Astrocyte of the cerebellum (primary cell): Measurements from ENCODE around the gene SMOC2.

Experiments
- DNase-seq: peaks from one replicate; pipeline ENCODE4 v3.0.0-alpha.2; 2011; ENCODE audit warnings: low read depth
- H3K4me3 ChIP-seq: 2 replicates; pipeline ENCODE4 v1.5.1; 2011; ENCODE audit warnings: mild to moderate bottlenecking, low read depth, low read length, moderate library complexity
- CTCF ChIP-seq: IDR thresholded peaks from 2 replicates; pipeline ENCODE4 v1.5.1; 2012; ENCODE audit warnings: low read length, low read depth, moderate library complexity, mild to moderate bottlenecking; ENCODE audit errors: missing control alignments
- in situ Hi-C: cut with HindIII; loops from 2 replicates; pipeline ENCODE4 v1.10.0; 2017; ENCODE audit warnings: low sequenced_read_pairs

The SMOC2 gene

GRCh38 chr6:168469926-168470325, 28.9 kb downstream of the SMOC2 start:
- H3K4me3 ChIP-seq = no peak overlapping the region
- no peak for TF ChIP-seq CTCF
- in situ Hi-C loops = no loop called here
- DNase-seq = no peak

GRCh38 chr6:168472363-168472762, 31.4 kb downstream of the SMOC2 start:
- TF ChIP-seq CTCF = no peak
- DNase-seq = no peak
- in situ Hi-C loops = no loop called here
- no peak overlapping the region for H3K4me3 ChIP-seq

GRCh38 chr6:168473197-168473596, 32.2 kb downstream of the SMOC2 start:
- H3K4me3 ChIP-seq = no peak overlapping the region
- TF ChIP-seq CTCF = no peak
- DNase-seq = no peak
- in situ Hi-C loops = no loop called here

- no peak overlapping the region for H3K4me3 ChIP-seq
- TF ChIP-seq CTCF = no peak
- no peak for DNase-seq
- in situ Hi-C loops = no loop called here
Measured at GRCh38 chr6:168475188-168476013, 34.4 kb downstream of the SMOC2 start.

GRCh38 chr6:168479421-168479820, 38.4 kb downstream of the SMOC2 start:
- TF ChIP-seq CTCF = no peak
- in situ Hi-C loops = no loop called here
- H3K4me3 ChIP-seq = no peak overlapping the region
- DNase-seq = no peak

GRCh38 chr6:168480481-168480880, 39.5 kb downstream of the SMOC2 start:
- no peak for DNase-seq
- in situ Hi-C loops = no loop called here
- TF ChIP-seq CTCF = no peak
- no peak overlapping the region for H3K4me3 ChIP-seq
